SK-N-MC (cell line): ENCODE measurements around the gene MYO18A.

Experiments used
- DNase-seq: peaks from one replicate; pipeline ENCODE4 v3.0.0-alpha.2; 2011; ENCODE audit warnings: low read depth, low spot score
- H3K27ac ChIP-seq: fragments of 200-600 bp; sonication (generic); 2 replicates; pipeline ENCODE4 v1.5.1; 2016; ENCODE audit warnings: mixed run types
- H3K36me3 ChIP-seq: fragments of 200-600 bp; sonication (generic); 2 replicates; pipeline ENCODE4 v1.6.1; 2017; ENCODE audit warnings: antibody characterized with exemption, low read length, mixed read lengths; ENCODE audit not compliant: insufficient read depth
- H3K4me3 ChIP-seq: fragments of 200-600 bp; sonication (generic); 2 replicates; pipeline ENCODE4 v1.5.1; 2016
- H3K9ac ChIP-seq: fragments of 200-600 bp; sonication (generic); 2 replicates; pipeline ENCODE4 v1.8.0; 2017; ENCODE audit warnings: mixed run types, mixed read lengths; ENCODE audit not compliant: insufficient read length
- H3K9me3 ChIP-seq: fragments of 200-600 bp; sonication (generic); 2 replicates; pipeline ENCODE4 v1.6.1; 2017; ENCODE audit warnings: low read depth, mild to moderate bottlenecking, antibody characterized with exemption, low read length, moderate library complexity, mixed read lengths
- EZH2 ChIP-seq: fragments of 200-600 bp; sonication (generic); IDR thresholded peaks from one replicate; pipeline ENCODE4 v1.6.1; 2017; ENCODE audit warnings: antibody characterized with exemption
- FOXP2 ChIP-seq: optimal IDR thresholded peaks from 2 replicates; pipeline ENCODE3; 2011; ENCODE audit warnings: mild to moderate bottlenecking, moderate library complexity; ENCODE audit not compliant: insufficient read depth; ENCODE audit errors: extremely low read length, control extremely low read depth
- POLR2AphosphoS5 ChIP-seq: IDR thresholded peaks from 2 replicates; pipeline ENCODE4 v1.6.1; 2012; ENCODE audit warnings: mild to moderate bottlenecking, low read depth, low read length, borderline replicate concordance

The MYO18A gene

GRCh38 chr17:29140631-29141513, 39.3 kb downstream of the MYO18A start:
- no peaks in the 10 kb centered on the region for H3K9me3 ChIP-seq
- no peak overlapping the region for H3K27ac ChIP-seq
- no peak overlapping the region for H3K9ac ChIP-seq
- no peak overlapping the region for H3K4me3 ChIP-seq
- no peaks in the 10 kb centered on the region for H3K36me3 ChIP-seq
- DNase-seq = no peak
- TF ChIP-seq FOXP2 = no peak
- TF ChIP-seq EZH2 = no peak
- TF ChIP-seq POLR2AphosphoS5 = no peak

DNA sequence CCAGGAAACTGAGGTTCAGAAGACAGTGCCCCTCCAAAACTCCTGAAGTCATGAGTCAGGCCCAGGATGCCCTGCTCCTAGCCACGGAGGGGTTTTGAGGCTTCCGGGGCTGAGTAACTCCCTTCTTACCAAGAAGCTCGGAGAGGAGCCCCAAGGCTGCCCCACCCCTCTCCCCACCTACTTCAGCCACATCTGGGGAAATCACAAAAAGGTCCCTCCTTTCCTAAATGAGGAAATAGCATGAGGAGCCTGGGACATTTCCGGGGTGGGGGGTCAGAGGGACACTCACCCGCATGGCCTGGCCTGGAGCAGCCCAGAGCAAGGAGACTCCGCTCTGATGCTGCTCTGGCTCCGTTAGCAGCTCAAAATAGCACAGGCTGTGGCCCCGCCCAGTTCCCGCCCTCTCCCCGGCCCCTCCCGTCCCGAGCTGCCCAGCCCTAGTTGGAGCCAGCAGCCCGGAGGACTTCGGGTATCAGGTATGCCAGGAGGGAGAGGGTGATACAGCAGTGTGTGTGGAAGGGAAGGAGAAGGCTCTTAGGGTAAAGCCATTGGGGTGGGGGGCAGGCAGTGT, 40.1 kb downstream of the MYO18A start:
- DNase-seq = no peak
- Histone ChIP-seq H3K36me3 (no peaks in the 10 kb centered on the region), H3K9me3 (no peaks in the 10 kb centered on the region), H3K27ac (no peak overlapping the region), H3K4me3 (no peak overlapping the region), H3K9ac (peak overlapping the region; percentile 10)
- no peak for TF ChIP-seq FOXP2
- no peak for TF ChIP-seq POLR2AphosphoS5
- no peak for TF ChIP-seq EZH2

DNA sequence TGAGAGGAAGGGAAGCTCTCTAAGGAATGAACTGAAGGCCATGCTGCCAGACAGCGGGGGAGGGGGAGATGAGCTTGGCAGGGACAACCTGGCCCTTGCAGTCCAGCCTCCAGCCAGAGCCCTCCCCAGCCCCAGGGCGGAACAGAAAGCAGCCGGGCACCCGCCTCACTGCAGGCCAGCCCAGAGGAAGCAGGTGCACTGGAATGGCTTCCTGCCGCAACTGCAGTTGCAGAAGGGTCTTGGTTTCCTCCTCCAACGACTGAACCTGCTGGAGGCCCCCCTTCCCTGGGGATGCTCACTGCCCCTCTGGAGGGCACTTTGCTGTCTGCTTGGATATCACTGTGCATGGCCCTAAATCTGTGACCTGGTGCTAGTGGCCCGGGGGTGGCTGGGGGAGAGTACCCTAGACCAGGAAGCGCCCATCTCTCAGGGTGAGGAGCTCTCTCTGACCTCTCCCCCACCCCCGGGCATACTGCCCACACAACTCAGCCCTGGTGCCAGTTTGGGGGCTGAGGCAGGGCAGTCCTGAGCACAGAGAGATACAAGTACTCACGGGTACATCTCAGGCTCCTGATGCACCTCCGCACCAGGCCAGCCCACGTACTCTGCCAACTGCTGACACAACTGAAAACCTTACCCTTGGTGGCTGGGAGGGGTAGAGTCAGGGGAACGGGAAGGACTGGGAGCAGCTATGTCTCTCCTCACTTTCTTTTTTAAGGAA, 41.1 kb downstream of the MYO18A start:
- TF ChIP-seq EZH2 (no peak), FOXP2 (no peak), POLR2AphosphoS5 (no peak)
- Histone ChIP-seq H3K9ac (no peak overlapping the region), H3K27ac (no peak overlapping the region), H3K9me3 (no peaks in the 10 kb centered on the region), H3K4me3 (no peak overlapping the region), H3K36me3 (no peaks in the 10 kb centered on the region)
- no peak for DNase-seq

- no peak for DNase-seq
- H3K9me3 ChIP-seq = no peaks in the 10 kb centered on the region
- no peaks in the 10 kb centered on the region for H3K36me3 ChIP-seq
- H3K9ac ChIP-seq = no peak overlapping the region
- no peak overlapping the region for H3K27ac ChIP-seq
- H3K4me3 ChIP-seq = no peak overlapping the region
- TF ChIP-seq POLR2AphosphoS5 = no peak
- TF ChIP-seq FOXP2 = no peak
- TF ChIP-seq EZH2 = no peak
Measured at GRCh38 chr17:29138184-29138955, 41.8 kb downstream of the MYO18A start.

DNA sequence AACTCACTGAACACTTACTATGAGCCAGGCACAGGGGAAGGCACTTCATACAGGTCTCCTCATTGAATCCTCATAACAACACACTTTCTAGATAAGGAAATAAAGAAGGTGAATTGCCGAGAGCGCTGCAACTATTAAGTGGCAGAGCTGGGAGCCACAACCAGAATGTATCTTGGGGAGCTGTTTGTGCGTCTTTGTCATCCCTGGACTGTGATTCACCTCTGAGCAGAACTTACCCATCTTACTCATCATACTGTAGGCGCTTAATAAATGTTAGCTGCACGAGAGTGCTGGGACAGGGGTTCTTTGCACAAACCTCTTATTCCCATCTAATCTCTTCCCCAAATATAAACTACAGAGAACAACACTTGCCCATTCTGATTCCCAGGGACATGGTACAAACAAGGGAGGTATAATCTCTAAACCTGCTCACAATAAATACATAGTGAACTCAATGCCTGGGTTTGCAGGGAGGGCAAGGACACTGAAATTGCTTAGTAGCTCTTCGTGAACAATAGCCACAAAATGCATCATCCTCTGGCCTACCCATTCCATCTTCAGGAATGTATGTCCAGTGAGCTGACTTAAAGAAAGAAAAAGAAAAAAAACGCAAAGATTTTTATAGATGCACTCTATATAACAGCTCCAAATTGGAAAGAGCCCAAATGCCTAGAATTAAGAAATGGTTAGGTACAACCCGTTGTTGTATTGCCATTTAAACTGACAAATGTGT, 43.0 kb downstream of the MYO18A start:
- no peak for DNase-seq
- Histone ChIP-seq H3K4me3 (no peak overlapping the region), H3K9ac (no peak overlapping the region)

DNA sequence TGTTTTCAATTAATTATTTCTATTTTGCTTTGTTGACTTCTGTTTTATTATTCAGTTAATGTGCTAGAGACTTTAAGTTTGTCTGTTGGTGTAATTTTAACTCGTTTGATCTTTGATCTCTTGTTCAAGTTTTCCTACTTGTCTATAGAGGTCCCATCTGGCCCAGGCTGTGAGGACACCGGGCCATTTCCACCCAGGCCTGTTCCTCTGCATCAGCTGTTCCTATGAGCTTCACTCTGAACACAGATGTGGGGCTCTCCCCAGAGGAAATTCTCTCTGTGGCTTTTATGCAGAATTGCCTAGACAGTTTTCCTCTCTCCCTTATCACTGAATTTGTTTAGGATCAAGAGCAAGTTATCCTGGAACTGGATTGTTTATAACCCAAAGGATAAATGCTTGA, 44.7 kb downstream of the MYO18A start:
- no peak for TF ChIP-seq POLR2AphosphoS5
- no peak for TF ChIP-seq EZH2
- no peak for TF ChIP-seq FOXP2
- no peak overlapping the region for H3K27ac ChIP-seq

More for the DNA sequence above, 43.0 kb downstream of the MYO18A start:
- no peaks in the 10 kb centered on the region for H3K36me3 ChIP-seq
- no peaks in the 10 kb centered on the region for H3K9me3 ChIP-seq
- H3K27ac ChIP-seq = no peak overlapping the region
- TF ChIP-seq EZH2 (no peak), FOXP2 (no peak), POLR2AphosphoS5 (no peak)

GRCh38 chr17:29133121-29133713, 47.0 kb downstream of the MYO18A start:
- TF ChIP-seq EZH2 (no peak), FOXP2 (no peak), POLR2AphosphoS5 (no peak)
- Histone ChIP-seq H3K27ac (no peak overlapping the region), H3K4me3 (no peak overlapping the region), H3K9ac (no peak overlapping the region), H3K9me3 (no peaks in the 10 kb centered on the region), H3K36me3 (no peaks in the 10 kb centered on the region)
- no peak for DNase-seq

More for the DNA sequence above, 44.7 kb downstream of the MYO18A start:
- Histone ChIP-seq H3K4me3 (no peak overlapping the region), H3K36me3 (no peaks in the 10 kb centered on the region), H3K9me3 (no peaks in the 10 kb centered on the region), H3K9ac (no peak overlapping the region)
- no peak for DNase-seq
